K562 (cell line): Measurements from ENCODE around the gene ATF3. TPM values are rescaled to one million over a fixed set of nuclear protein-coding genes. Genes with fewer than 3 reads are reported as not detected.

Experiments used
- ATAC-seq: fragments of 200-7000 bp; cut with Tn5 transposase; 3 replicates; pipeline ENCODE4 v1.9.1; 2020; ENCODE audit warnings: moderate library complexity
- BruUV-seq: library from RNA; stranded (reverse); fragments of 400-500 nt; replicated peaks from 2 replicates; lab custom pipeline; 2021; lab: Mats Ljungman, UMichigan
- CTCF ChIA-PET: fragments of 300-600 bp; formaldehyde crosslinking; extraction: SDS; loops from one replicate; lab custom pipeline; 2021; ENCODE audit warnings: low intra/inter-chr PET ratio; lab: Yijun Ruan, JAX
- POLR2A ChIA-PET: fragments of 300-600, 350-650 bp; sonication (Branson Sonifier 250); formaldehyde crosslinking; extraction: SDS; loops from one replicate; lab custom pipeline; 2021; ENCODE audit warnings: antibody characterized with exemption, inconsistent platforms; lab: Yijun Ruan, JAX
- DNase-seq, 4 experiments: peaks; one replicate each; pipeline versions ENCODE4 v3.0.0 to v3.0.0-alpha.2; 2011 to 2018; ENCODE audit warnings: low spot score in 3 of 4, mixed read lengths in 3 of 4; ENCODE audit errors: extremely low read depth in 1 of 4
- FAIRE-seq: peaks from 2 replicates; lab custom pipeline; 2011; peaks lifted over from hg19 to GRCh38; lab: Jason Lieb, UNC
- H2AFZ ChIP-seq: 2 replicates; pipeline ENCODE4 v1.6.0; 2011; ENCODE audit warnings: low read depth, low read length, control low read depth, inconsistent platforms
- H3K27ac ChIP-seq: fragments of 200-600 bp; 3 replicates; pipeline ENCODE4 v1.8.0; 2011; ENCODE audit warnings: low read depth, mild to moderate bottlenecking, control low read depth, inconsistent platforms, low read length, moderate library complexity, mixed read lengths; ENCODE audit errors: extremely low read depth
- H3K27me3 ChIP-seq, 2 experiments: fragments of 300-600 bp in 1 of 2; 2 replicates in 1 of 2; 3 replicates in 1 of 2; pipeline versions ENCODE4 v1.6.0 to v1.8.0; 2011; ENCODE audit warnings: inconsistent platforms in 2 of 2, low read length in 2 of 2, mild to moderate bottlenecking in 1 of 2, mixed read lengths in 1 of 2, moderate library complexity in 1 of 2; ENCODE audit not compliant: control insufficient read depth in 2 of 2, insufficient read depth in 2 of 2
- H3K36me3 ChIP-seq: fragments of 300-600 bp; 3 replicates; pipeline ENCODE4 v1.8.0; 2011; ENCODE audit warnings: mild to moderate bottlenecking, low read length, inconsistent platforms; ENCODE audit not compliant: control insufficient read depth, insufficient read depth
- H3K4me1 ChIP-seq, 2 experiments: fragments of 200-600 bp in 1 of 2; replicated peaks in 1 of 2; 2 replicates in 1 of 2; 3 replicates in 1 of 2; pipeline versions ENCODE4 v1.5.1 to v1.8.0; 2011; ENCODE audit warnings: inconsistent platforms in 2 of 2, low read length in 2 of 2, mild to moderate bottlenecking in 1 of 2, mixed read lengths in 1 of 2, moderate library complexity in 1 of 2; ENCODE audit not compliant: control insufficient read depth in 2 of 2, insufficient read depth in 2 of 2
- H3K4me2 ChIP-seq: 2 replicates; pipeline ENCODE4 v1.6.1; 2011; ENCODE audit warnings: low read length, control low read depth, inconsistent platforms, mixed read lengths; ENCODE audit not compliant: insufficient read depth
- H3K4me3 ChIP-seq: fragments of 200-600 bp; sonication (generic), shearing (Covaris generic); 2 replicates; pipeline ENCODE4 v1.5.1; 2016; ENCODE audit warnings: control low read depth, inconsistent platforms
- H3K79me2 ChIP-seq: fragments of 200-600 bp; 3 replicates; pipeline ENCODE4 v1.8.0; 2011; ENCODE audit warnings: low read length, inconsistent platforms; ENCODE audit not compliant: control insufficient read depth, insufficient read depth
- H3K9ac ChIP-seq, 2 experiments: 2 replicates each; pipeline versions ENCODE4 v1.6.0 to v1.6.1; 2011; ENCODE audit warnings: low read depth in 2 of 2, low read length in 2 of 2, control low read depth in 1 of 2, inconsistent platforms in 1 of 2, mild to moderate bottlenecking in 1 of 2, mixed read lengths in 1 of 2; ENCODE audit not compliant: insufficient read depth in 1 of 2
- H3K9me1 ChIP-seq: one replicate; pipeline ENCODE4 v1.6.0; 2011; ENCODE audit warnings: inconsistent platforms, mild to moderate bottlenecking, low read length, moderate library complexity; ENCODE audit not compliant: control insufficient read depth, insufficient read depth
- H3K9me3 ChIP-seq: replicated peaks from 2 replicates; pipeline ENCODE4 v1.5.1; 2011; ENCODE audit warnings: low read depth, low read length, inconsistent platforms; ENCODE audit not compliant: control insufficient read depth, insufficient read depth
- H4K20me1 ChIP-seq: replicated peaks from 2 replicates; pipeline ENCODE4 v1.6.1; 2011; ENCODE audit warnings: low read length, inconsistent platforms, mixed read lengths; ENCODE audit not compliant: control insufficient read depth, insufficient read depth
- AFF4 ChIP-seq: sonication (generic); formaldehyde crosslinking; IDR thresholded peaks from 2 replicates; pipeline ENCODE4 v1.8.0; 2023; ENCODE audit warnings: mild to moderate bottlenecking, missing genetic modification reagents
- NRF1 ChIP-seq, 2 experiments: fragments of 450-650 bp; IDR thresholded peaks in 1 of 2; conservative IDR thresholded peaks in 1 of 2; 2 replicates each; pipeline ENCODE4 v1.6.1; 2014; ENCODE audit warnings: mild to moderate bottlenecking in 2 of 2
- WGBS: fragments of 100-300 bp; shearing (Covaris generic); methylation state at CpG from one replicate; pipeline ENCODE4 v1.1.6; 2016; ENCODE audit warnings: low coverage, mixed read lengths; ENCODE audit not compliant: insufficient coverage; ENCODE audit errors: missing lambda C conversion rate; 5-methylcytosine and 5-hydroxymethylcytosine counted together
- in situ Hi-C: fragments of 300-500 bp; cut with MboI; formaldehyde crosslinking; loops from 4 replicates; pipeline ENCODE4 v1.15.0; 2018; ENCODE audit warnings: inconsistent platforms, mixed read lengths
- intact Hi-C: fragments of 100-400 bp; cut with micrococcal nuclease; formaldehyde crosslinking; loops from 2 replicates; pipeline ENCODE4 v1.14.2; 2022
- polyA plus RNA-seq, 8 experiments: library from polyadenylated mRNA; depleted of rRNA in 4 of 8; stranded (reverse) in 5 of 8; unstranded in 3 of 8; fragments of >200 nt; fragmentation: Nextera tagmentation in 2 of 8; fragmentation: Illumina TruSeq in 1 of 8; extraction: Ambion mirVana in 2 of 8; extraction: Trizol in 1 of 8; gene quantifications; 2 replicates each; pipeline versions ENCODE4 v1.2.1 to v1.2.3, GENCODE V29; 2011 to 2014; ENCODE audit warnings: inconsistent platforms in 1 of 8, missing spikeins in 1 of 8
- total RNA-seq, 7 experiments: library from RNA; depleted of rRNA in 6 of 7; stranded (reverse); fragments of >200 nt in 6 of 7; fragmentation: Illumina TruSeq in 2 of 7; extraction: Trizol in 2 of 7; gene quantifications; 2 replicates each; pipeline versions ENCODE4 v1.2.1 to v1.2.3, GENCODE V29; 2011 to 2021; ENCODE audit warnings: low replicate concordance in 1 of 7

Gene ATF3
- total and polyA plus RNA-seq, 9 of the 15 experiments (the other 6 are each of a cell fraction or from before 2014, with no cell fraction given), result 3.5 to 28.2 (median 19.8) TPM

- ChIA-PET CTCF (no interaction called here), POLR2A (interaction anchor here (1.1 kb wide), 1 partner anchor 9 kb away, joined by 3 read pairs; no protein-coding TSS in a partner anchor)
Measured at GRCh38 chr1:212581034-212581433, 27.5 kb upstream of the ATF3 start.

More at GRCh38 chr1:212581034-212581433, 27.5 kb upstream of the ATF3 start:
- in situ Hi-C loops, result no loop called here
- Histone ChIP-seq H3K4me1 (no peaks in the 10 kb centered on the region), H3K4me2 (no peak overlapping the region), H4K20me1 (no peaks in the 10 kb centered on the region), H3K79me2 (no peaks in the 10 kb centered on the region), H3K4me3 (no peak overlapping the region), H3K27me3 (peaks cover 41 to 45% of the 10 kb centered on the region in 2 experiments; a peak in 4 of 5 replicates), H3K9me1 (no peaks in the 10 kb centered on the region), H3K9me3 (no peaks in the 10 kb centered on the region), H2AFZ (no peak overlapping the region), H3K9ac (no peak overlapping the region), H3K27ac (no peak overlapping the region), H3K36me3 (no peaks in the 10 kb centered on the region)
- ATAC-seq (peak; percentile 28; the same call in 1 of the 3 replicates), FAIRE-seq (no peak), DNase-seq (no peak)
- no TSS peak for BruUV-seq
- 35% methylated on average over 8 of the region's 8 CpGs for WGBS
- TF ChIP-seq NRF1 (conservative IDR thresholded peaks at IDR 0.05 in 1 of 2, IDR thresholded peaks at IDR 0.05 in 1 of 2), result peak; percentile 72 to 74
- no peak for TF ChIP-seq AFF4
- intact Hi-C loops, result no loop called here
